Stimulated activated CD8-positive, alpha-beta memory T cell treated with anti-CD3 and anti-CD28 coated beads, Interleukin-12 subunit alpha, Interleukin-12 subunit beta, amount 100 ng/mL, for 24 hours (primary cell): Measurements from ENCODE around the gene EPHB3.

Experiments used
- DNase-seq: peaks from one replicate; pipeline ENCODE4 v3.0.0-alpha.2; 2020; ENCODE audit errors: extremely low read depth

EPHB3 gene

GRCh38 chr3:184561061-184561912 lies at the start of gene EPHB3:
EPHB3 (plus strand) TSS chr3:184561785; CDS start chr3:184562236, 451 bp downstream.
- DNase-seq, result peak; percentile 83

GRCh38 chr3:184512621-184513020 lies 49.0 kb upstream of the EPHB3 start:
- DNase-seq, result no peak

GRCh38 chr3:184513276-184514170 lies 48.1 kb upstream of the EPHB3 start:
- peak; percentile 41 for DNase-seq

GRCh38 chr3:184514171-184514490 lies 47.5 kb upstream of the EPHB3 start:
- DNase-seq, result no peak

- DNase-seq, result no peak
Observed at GRCh38 chr3:184523825-184524615, 37.6 kb upstream of the EPHB3 start.

- no peak for DNase-seq
Observed at GRCh38 chr3:184524981-184525336, 36.6 kb upstream of the EPHB3 start.

- no peak for DNase-seq
Observed at GRCh38 chr3:184525337-184526087, 36.1 kb upstream of the EPHB3 start.

GRCh38 chr3:184526088-184526433 lies 35.5 kb upstream of the EPHB3 start:
- no peak for DNase-seq

GRCh38 chr3:184531626-184532280 lies 29.8 kb upstream of the EPHB3 start:
- DNase-seq, result no peak

GRCh38 chr3:184532940-184533732 lies 28.4 kb upstream of the EPHB3 start:
- DNase-seq, result no peak

GRCh38 chr3:184537885-184538665 lies 23.5 kb upstream of the EPHB3 start:
- DNase-seq, result no peak

- DNase-seq, result no peak
Observed at GRCh38 chr3:184538666-184539431, 22.7 kb upstream of the EPHB3 start.

- DNase-seq, result no peak
Observed at GRCh38 chr3:184539801-184540435, 21.7 kb upstream of the EPHB3 start.

- DNase-seq, result peak; percentile 39
Observed at GRCh38 chr3:184540777-184541681, 20.6 kb upstream of the EPHB3 start.

GRCh38 chr3:184541886-184542562 lies 19.6 kb upstream of the EPHB3 start:
- DNase-seq, result no peak

GRCh38 chr3:184542577-184542976 lies 19.0 kb upstream of the EPHB3 start:
- DNase-seq, result no peak
